Measurements from ENCODE around the gene ABCB4.

Gene ABCB4

GRCh38 chr7:87474533-87475358 lies 734 bp downstream of the ABCB4 start:
- TF ChIP-seq, protein P1, sequence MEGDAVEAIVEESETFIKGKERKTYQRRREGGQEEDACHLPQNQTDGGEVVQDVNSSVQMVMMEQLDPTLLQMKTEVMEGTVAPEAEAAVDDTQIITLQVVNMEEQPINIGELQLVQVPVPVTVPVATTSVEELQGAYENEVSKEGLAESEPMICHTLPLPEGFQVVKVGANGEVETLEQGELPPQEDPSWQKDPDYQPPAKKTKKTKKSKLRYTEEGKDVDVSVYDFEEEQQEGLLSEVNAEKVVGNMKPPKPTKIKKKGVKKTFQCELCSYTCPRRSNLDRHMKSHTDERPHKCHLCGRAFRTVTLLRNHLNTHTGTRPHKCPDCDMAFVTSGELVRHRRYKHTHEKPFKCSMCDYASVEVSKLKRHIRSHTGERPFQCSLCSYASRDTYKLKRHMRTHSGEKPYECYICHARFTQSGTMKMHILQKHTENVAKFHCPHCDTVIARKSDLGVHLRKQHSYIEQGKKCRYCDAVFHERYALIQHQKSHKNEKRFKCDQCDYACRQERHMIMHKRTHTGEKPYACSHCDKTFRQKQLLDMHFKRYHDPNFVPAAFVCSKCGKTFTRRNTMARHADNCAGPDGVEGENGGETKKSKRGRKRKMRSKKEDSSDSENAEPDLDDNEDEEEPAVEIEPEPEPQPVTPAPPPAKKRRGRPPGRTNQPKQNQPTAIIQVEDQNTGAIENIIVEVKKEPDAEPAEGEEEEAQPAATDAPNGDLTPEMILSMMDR (IDR thresholded peaks at IDR 0.05) = no peak

DNA sequence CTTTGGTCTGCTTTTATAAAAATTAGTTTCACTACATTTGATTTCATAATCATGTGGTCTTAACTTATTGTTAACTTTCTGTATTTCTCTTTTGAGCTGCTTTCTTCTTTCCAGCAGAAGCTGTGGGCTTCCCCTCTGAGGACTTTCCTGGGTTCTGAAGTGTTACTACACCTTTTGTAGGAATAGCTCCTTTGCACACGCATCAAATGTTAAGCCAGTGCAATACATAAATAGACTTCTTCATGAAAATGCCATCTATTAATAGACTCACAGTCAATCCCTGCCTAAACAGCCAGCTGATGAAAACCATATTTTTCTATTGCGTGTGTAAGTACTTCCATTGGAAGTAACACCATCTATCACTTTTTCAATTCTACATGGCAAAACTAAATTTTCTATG lies 1.5 kb downstream of the ABCB4 start:
- TF ChIP-seq, protein P1 (IDR thresholded peaks at IDR 0.05) = no peak

- TF ChIP-seq, protein P1 (IDR thresholded peaks at IDR 0.05) = no peak
These were observed 2.3 kb downstream of the ABCB4 start for GRCh38 chr7:87473192-87473591.

DNA sequence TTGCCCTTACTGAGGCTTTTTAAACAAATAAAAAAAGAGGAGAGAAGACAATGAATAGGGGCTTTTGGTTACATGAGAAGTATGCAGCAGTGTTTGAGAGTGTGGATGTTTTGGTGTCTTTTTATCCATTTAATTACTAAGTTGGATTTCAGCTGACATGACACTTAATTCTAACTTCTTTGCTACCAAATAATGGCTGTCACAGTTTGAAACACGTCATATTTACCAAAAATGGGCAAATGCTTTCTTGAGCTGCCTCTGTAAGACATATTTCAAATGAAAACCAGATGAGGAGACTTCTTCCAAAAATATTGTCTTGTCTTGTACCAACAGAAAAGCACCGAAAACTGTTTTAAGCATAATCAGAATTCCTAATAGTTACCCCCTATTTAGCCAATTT lies 4.0 kb downstream of the ABCB4 start:
- TF ChIP-seq, protein P1 (IDR thresholded peaks at IDR 0.05) = no peak

DNA sequence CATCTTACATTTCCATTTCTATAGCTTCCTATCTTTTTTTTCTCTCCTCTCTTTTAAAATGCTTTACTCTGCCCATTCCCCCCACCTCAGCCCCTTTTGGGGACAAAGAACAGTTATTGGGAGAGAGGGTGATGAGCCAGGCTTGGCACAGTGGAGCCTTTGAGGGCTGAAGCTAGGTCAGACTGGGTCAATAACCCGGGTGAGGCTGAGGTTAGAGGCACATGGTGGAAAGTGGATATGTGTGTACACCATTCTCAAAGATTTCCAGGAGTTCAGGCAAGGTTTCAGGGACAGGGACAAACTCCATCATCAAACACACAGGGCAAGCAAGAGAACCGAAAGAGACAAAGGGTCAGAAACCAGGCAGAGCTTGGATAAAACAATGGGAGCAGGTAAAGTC lies 11.5 kb downstream of the ABCB4 start:
- TF ChIP-seq, protein P1 (IDR thresholded peaks at IDR 0.05) = no peak

GRCh38 chr7:87459941-87460340 lies 15.5 kb downstream of the ABCB4 start:
- TF ChIP-seq, protein P1 (IDR thresholded peaks at IDR 0.05) = no peak

DNA sequence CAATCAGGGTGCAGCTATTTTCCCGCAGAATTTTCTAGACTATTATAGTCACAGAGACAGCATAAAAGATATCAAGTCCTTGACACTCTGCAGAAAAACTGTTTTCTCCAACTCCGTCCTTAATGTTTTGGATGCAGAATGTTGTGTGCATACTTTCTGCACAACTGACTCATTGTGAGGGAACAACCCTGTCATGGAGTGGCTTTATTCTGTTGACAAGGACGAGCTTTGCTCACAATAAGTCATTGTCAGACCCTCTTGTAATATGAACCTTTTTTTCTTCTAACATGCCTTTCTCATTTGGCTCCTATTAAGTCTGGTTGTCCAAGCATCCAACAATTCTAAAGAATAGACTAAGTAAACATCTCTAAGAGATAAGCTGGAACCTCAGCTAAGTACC lies 17.3 kb downstream of the ABCB4 start:
- TF ChIP-seq, protein P1 (IDR thresholded peaks at IDR 0.05) = no peak
